Fibroblast of pulmonary artery (primary cell): ENCODE measurements around the gene STAT3.
"Not testable (repeated sequence)": the region's sequence is repeated elsewhere in the genome, so short reads cannot be mapped to it uniquely, and the experiment has no call there.

Source experiments
- DNase-seq: peaks from one replicate; pipeline ENCODE4 v3.0.0-alpha.2; 2010; ENCODE audit warnings: low read depth
- H3K4me3 ChIP-seq: replicated peaks from 2 replicates; pipeline ENCODE4 v1.5.1; 2011; ENCODE audit warnings: low read depth, mild to moderate bottlenecking, control low read depth, low read length, moderate library complexity
- CTCF ChIP-seq: IDR thresholded peaks from 2 replicates; pipeline ENCODE4 v1.5.1; 2011; ENCODE audit warnings: mild to moderate bottlenecking, control low read depth, low read length, inconsistent platforms; ENCODE audit errors: missing control alignments

Gene STAT3

GRCh38 chr17:42402117-42402516 is 13.9 kb upstream of the STAT3 start:
- H3K4me3 ChIP-seq, result no peak overlapping the region
- no peak for DNase-seq

GRCh38 chr17:42400844-42401375 is 12.7 kb upstream of the STAT3 start:
- not testable (repeated sequence) for DNase-seq, H3K4me3 ChIP-seq

More at GRCh38 chr17:42402117-42402516, 13.9 kb upstream of the STAT3 start:
- no peak for TF ChIP-seq CTCF

GRCh38 chr17:42399948-42400843 is 12.0 kb upstream of the STAT3 start:
- no peak for TF ChIP-seq CTCF
- no peak for DNase-seq
- no peak overlapping the region for H3K4me3 ChIP-seq

- TF ChIP-seq CTCF, result no peak
- DNase-seq, result no peak
- H3K4me3 ChIP-seq, result no peak overlapping the region
Observed at GRCh38 chr17:42399121-42399520, 10.9 kb upstream of the STAT3 start.

GRCh38 chr17:42395601-42396000 is 7.4 kb upstream of the STAT3 start:
- not testable (repeated sequence) for H3K4me3 ChIP-seq, DNase-seq

GRCh38 chr17:42394838-42395237 is 6.6 kb upstream of the STAT3 start:
- no peak for TF ChIP-seq CTCF
- H3K4me3 ChIP-seq, result no peak overlapping the region
- no peak for DNase-seq

GRCh38 chr17:42392692-42393415 is 4.6 kb upstream of the STAT3 start:
- no peak for DNase-seq
- no peak overlapping the region for H3K4me3 ChIP-seq
- TF ChIP-seq CTCF, result no peak

GRCh38 chr17:42391439-42391838 is 3.2 kb upstream of the STAT3 start:
- not testable (repeated sequence) for DNase-seq, H3K4me3 ChIP-seq
